GM23248 (cell line): ENCODE results near the gene RPL39L.

ENCODE experiments used
- EZH2 ChIP-seq: fragments of 200-600 bp; sonication (generic); IDR thresholded peaks from 2 replicates; pipeline ENCODE4 v1.6.1; 2018; ENCODE audit warnings: antibody characterized with exemption, mild to moderate bottlenecking; ENCODE audit not compliant: insufficient read depth, poor library complexity, severe bottlenecking
- EZH2phosphoT487 ChIP-seq: fragments of 200-600 bp; sonication (generic); IDR thresholded peaks from 2 replicates; pipeline ENCODE4 v1.6.1; 2018; ENCODE audit warnings: antibody characterized with exemption, moderate library complexity, mild to moderate bottlenecking, low read depth; ENCODE audit not compliant: insufficient read depth

GRCh38 chr3:187072511-187072910, 66.8 kb downstream of the RPL39L start:
- TF ChIP-seq EZH2, result no peak
- TF ChIP-seq EZH2phosphoT487, result no peak
